ENCODE results near the gene TRIP10. TPM values are rescaled to one million over a fixed set of nuclear protein-coding genes. Genes with fewer than 3 reads are reported as not detected.
A peak's percentile ranks its signal among the peaks of the same experiment; 100 is the strongest.

The TRIP10 gene
- total and polyA plus RNA-seq, 2 of the 13 experiments (the other 11 are each of a cell fraction or from before 2014, with no cell fraction given) = 32.5 to 33.2 TPM

DNA sequence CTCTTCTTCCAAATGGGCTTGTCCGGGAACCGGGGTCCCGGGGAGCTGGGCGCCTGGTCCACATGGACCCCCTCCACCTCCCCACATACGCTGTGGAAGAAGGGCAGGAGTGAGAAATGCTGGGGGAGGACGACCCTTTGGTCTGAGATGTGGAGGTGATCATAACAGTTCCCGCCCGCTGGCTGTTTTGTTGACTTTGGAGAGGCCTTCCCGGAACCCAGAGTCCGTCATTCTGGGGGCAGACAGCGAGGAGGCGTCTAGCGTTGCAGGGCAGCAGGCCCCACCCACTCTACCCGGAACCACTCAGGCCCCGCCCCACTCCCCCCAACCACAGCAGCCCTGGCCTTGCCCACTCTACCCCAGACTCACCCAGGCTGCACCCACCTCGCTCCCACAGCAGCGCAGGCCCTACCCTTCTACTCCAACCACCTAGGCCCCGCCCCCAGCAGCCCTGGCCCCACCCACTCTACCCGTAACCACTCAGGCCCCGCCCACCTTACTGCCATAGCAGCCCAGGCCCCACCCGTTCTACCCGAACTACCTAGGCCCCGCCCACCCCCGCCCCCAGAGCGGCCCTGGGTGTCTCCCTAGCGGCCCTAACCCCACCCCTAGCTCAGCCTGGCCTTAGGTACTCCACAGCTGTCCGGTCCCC, 9.2 kb upstream of the TRIP10 start (continued):
- TF ChIP-seq, protein P1, sequence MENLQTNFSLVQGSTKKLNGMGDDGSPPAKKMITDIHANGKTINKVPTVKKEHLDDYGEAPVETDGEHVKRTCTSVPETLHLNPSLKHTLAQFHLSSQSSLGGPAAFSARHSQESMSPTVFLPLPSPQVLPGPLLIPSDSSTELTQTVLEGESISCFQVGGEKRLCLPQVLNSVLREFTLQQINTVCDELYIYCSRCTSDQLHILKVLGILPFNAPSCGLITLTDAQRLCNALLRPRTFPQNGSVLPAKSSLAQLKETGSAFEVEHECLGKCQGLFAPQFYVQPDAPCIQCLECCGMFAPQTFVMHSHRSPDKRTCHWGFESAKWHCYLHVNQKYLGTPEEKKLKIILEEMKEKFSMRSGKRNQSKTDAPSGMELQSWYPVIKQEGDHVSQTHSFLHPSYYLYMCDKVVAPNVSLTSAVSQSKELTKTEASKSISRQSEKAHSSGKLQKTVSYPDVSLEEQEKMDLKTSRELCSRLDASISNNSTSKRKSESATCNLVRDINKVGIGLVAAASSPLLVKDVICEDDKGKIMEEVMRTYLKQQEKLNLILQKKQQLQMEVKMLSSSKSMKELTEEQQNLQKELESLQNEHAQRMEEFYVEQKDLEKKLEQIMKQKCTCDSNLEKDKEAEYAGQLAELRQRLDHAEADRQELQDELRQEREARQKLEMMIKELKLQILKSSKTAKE (CRISPR knock-in tag; IDR thresholded peaks at IDR 0.05; ENCODE audit: borderline replicate concordance) = peak; percentile 81; the same call in 1 of the 2 replicates
- TF ChIP-seq, protein P2, sequence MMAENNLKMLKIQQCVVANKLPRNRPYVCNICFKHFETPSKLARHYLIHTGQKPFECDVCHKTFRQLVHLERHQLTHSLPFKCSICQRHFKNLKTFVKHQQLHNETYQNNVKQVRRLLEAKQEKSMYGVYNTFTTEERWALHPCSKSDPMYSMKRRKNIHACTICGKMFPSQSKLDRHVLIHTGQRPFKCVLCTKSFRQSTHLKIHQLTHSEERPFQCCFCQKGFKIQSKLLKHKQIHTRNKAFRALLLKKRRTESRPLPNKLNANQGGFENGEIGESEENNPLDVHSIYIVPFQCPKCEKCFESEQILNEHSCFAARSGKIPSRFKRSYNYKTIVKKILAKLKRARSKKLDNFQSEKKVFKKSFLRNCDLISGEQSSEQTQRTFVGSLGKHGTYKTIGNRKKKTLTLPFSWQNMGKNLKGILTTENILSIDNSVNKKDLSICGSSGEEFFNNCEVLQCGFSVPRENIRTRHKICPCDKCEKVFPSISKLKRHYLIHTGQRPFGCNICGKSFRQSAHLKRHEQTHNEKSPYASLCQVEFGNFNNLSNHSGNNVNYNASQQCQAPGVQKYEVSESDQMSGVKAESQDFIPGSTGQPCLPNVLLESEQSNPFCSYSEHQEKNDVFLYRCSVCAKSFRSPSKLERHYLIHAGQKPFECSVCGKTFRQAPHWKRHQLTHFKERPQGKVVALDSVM (CRISPR knock-in tag; IDR thresholded peaks at IDR 0.05) = no peak
- TF ChIP-seq, protein P3, sequence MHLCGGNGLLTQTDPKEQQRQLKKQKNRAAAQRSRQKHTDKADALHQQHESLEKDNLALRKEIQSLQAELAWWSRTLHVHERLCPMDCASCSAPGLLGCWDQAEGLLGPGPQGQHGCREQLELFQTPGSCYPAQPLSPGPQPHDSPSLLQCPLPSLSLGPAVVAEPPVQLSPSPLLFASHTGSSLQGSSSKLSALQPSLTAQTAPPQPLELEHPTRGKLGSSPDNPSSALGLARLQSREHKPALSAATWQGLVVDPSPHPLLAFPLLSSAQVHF (CRISPR knock-in tag; IDR thresholded peaks at IDR 0.05) = no peak
- TF ChIP-seq ATF7-NPFF (CRISPR knock-in tag; IDR thresholded peaks at IDR 0.05; ENCODE audit: low read depth) (no peak), FOXP1 (IDR thresholded peaks at IDR 0.05) (no peak), FOXP1 (CRISPR knock-in tag; IDR thresholded peaks at IDR 0.05) (no peak), CHD4 (IDR thresholded peaks at IDR 0.05; ENCODE audit: borderline replicate concordance, low read length) (no peak), RXRA (CRISPR knock-in tag; IDR thresholded peaks at IDR 0.05) (peak; percentile 64), SSRP1 (CRISPR knock-in tag; IDR thresholded peaks at IDR 0.05) (no peak), NFRKB (IDR thresholded peaks at IDR 0.05) (no peak), ZBTB7A (CRISPR knock-in tag; IDR thresholded peaks at IDR 0.05) (peak; percentile 38; the same call in 1 of the 2 replicates)
- TF ChIP-seq, protein P4, sequence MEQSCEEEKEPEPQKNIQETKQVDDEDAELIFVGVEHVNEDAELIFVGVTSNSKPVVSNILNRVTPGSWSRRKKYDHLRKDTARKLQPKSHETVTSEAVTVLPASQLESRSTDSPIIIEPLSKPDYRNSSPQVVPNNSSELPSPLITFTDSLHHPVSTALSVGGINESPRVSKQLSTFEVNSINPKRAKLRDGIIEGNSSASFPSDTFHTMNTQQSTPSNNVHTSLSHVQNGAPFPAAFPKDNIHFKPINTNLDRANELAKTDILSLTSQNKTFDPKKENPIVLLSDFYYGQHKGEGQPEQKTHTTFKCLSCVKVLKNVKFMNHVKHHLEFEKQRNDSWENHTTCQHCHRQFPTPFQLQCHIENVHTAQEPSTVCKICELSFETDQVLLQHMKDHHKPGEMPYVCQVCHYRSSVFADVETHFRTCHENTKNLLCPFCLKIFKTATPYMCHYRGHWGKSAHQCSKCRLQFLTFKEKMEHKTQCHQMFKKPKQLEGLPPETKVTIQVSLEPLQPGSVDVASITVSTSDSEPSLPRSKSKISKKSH (CRISPR knock-in tag; IDR thresholded peaks at IDR 0.05; ENCODE audit: borderline replicate concordance) = no peak
- TF ChIP-seq, protein P5, sequence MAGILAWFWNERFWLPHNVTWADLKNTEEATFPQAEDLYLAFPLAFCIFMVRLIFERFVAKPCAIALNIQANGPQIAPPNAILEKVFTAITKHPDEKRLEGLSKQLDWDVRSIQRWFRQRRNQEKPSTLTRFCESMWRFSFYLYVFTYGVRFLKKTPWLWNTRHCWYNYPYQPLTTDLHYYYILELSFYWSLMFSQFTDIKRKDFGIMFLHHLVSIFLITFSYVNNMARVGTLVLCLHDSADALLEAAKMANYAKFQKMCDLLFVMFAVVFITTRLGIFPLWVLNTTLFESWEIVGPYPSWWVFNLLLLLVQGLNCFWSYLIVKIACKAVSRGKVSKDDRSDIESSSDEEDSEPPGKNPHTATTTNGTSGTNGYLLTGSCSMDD (CRISPR knock-in tag; IDR thresholded peaks at IDR 0.05) = no peak
- TF ChIP-seq, protein P6, sequence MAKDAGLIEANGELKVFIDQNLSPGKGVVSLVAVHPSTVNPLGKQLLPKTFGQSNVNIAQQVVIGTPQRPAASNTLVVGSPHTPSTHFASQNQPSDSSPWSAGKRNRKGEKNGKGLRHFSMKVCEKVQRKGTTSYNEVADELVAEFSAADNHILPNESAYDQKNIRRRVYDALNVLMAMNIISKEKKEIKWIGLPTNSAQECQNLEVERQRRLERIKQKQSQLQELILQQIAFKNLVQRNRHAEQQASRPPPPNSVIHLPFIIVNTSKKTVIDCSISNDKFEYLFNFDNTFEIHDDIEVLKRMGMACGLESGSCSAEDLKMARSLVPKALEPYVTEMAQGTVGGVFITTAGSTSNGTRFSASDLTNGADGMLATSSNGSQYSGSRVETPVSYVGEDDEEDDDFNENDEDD (CRISPR knock-in tag; IDR thresholded peaks at IDR 0.05; ENCODE audit: borderline replicate concordance) = peak; percentile 82
- TF ChIP-seq, protein P7, sequence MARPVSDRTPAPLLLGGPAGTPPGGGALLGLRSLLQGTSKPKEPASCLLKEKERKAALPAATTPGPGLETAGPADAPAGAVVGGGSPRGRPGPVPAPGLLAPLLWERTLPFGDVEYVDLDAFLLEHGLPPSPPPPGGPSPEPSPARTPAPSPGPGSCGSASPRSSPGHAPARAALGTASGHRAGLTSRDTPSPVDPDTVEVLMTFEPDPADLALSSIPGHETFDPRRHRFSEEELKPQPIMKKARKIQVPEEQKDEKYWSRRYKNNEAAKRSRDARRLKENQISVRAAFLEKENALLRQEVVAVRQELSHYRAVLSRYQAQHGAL (CRISPR knock-in tag; IDR thresholded peaks at IDR 0.05; ENCODE audit: not compliant biosample characterization) = no peak
- TF ChIP-seq, protein P8, sequence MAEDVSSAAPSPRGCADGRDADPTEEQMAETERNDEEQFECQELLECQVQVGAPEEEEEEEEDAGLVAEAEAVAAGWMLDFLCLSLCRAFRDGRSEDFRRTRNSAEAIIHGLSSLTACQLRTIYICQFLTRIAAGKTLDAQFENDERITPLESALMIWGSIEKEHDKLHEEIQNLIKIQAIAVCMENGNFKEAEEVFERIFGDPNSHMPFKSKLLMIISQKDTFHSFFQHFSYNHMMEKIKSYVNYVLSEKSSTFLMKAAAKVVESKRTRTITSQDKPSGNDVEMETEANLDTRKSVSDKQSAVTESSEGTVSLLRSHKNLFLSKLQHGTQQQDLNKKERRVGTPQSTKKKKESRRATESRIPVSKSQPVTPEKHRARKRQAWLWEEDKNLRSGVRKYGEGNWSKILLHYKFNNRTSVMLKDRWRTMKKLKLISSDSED (CRISPR knock-in tag; IDR thresholded peaks at IDR 0.05) = no peak
- TF ChIP-seq, protein P9, sequence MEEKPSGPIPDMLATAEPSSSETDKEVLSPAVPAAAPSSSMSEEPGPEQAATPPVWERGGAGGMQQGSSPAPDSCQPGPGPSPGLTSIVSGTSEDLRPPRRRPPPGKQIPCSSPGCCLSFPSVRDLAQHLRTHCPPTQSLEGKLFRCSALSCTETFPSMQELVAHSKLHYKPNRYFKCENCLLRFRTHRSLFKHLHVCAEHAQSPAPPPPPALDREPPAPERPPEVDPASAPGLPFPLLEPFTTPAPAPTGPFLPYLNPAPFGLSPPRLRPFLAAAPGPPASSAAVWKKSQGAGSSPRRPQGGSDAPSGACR (CRISPR knock-in tag; IDR thresholded peaks at IDR 0.05) = no peak

Measured in HepG2 (cell line).